HCT116 (cell line): Measurements from ENCODE around the gene CAP2. TPM values are rescaled to one million over a fixed set of nuclear protein-coding genes. Genes with fewer than 3 reads are reported as not detected.

Experiments
- ATAC-seq: fragments of 200-7000 bp; cut with Tn5 transposase; 2 replicates; pipeline ENCODE4 v1.9.1; 2020; ENCODE audit warnings: mild to moderate bottlenecking, moderate library complexity
- Bru-seq: library from RNA; stranded (reverse); fragments of 400-500 nt; gene quantifications from one replicate; lab custom pipeline; 2021; lab: Mats Ljungman, UMichigan
- BruChase-seq, 2 experiments: library from RNA; stranded (reverse); fragments of 400-500 nt; gene quantifications; one replicate each; lab custom pipeline; 2021; lab: Mats Ljungman, UMichigan
- BruUV-seq: library from RNA; stranded (reverse); fragments of 400-500 nt; replicated peaks from 2 replicates; lab custom pipeline; 2021; lab: Mats Ljungman, UMichigan
- CTCF ChIA-PET: fragments of 300-600 bp; sonication (Branson Sonifier 250); formaldehyde crosslinking; loops from one replicate; lab custom pipeline; 2021; ENCODE audit warnings: antibody characterized with exemption; lab: Charles Lee
- POLR2A ChIA-PET: fragments of 300-600, 350-600 bp; sonication (Branson Sonifier 250); formaldehyde crosslinking; loops from one replicate; lab custom pipeline; 2021; ENCODE audit warnings: antibody characterized with exemption; lab: Charles Lee
- RAD21 ChIA-PET, 2 experiments: fragments of 300-600 bp; sonication (Branson Sonifier 250); formaldehyde crosslinking; loops; one replicate each; lab custom pipeline; 2023; ENCODE audit warnings: low total read pairs in 2 of 2; ENCODE audit not compliant: uncharacterized antibody in 2 of 2, unreplicated experiment in 2 of 2, low non-redundant PET in 1 of 2; lab: Charles Lee
- DNase-seq: peaks from one replicate; pipeline ENCODE4 v3.0.0-alpha.2; 2010; ENCODE audit warnings: low read depth, low spot score
- H2AFZ ChIP-seq: fragments of 200-600 bp; shearing (Covaris generic), sonication (generic); 2 replicates; pipeline ENCODE4 v1.6.1; 2017; ENCODE audit warnings: low read depth, mixed run types, mixed read lengths, antibody characterized with exemption, low read length; ENCODE audit not compliant: poor library complexity, severe bottlenecking
- H3K27ac ChIP-seq: 2 replicates; pipeline ENCODE4 v1.5.1; 2012; ENCODE audit warnings: low read depth, low read length
- H3K27me3 ChIP-seq: fragments of 200-600 bp; sonication (generic); 2 replicates; pipeline ENCODE4 v1.6.1; 2016; ENCODE audit warnings: mixed run types, low read length, mixed read lengths; ENCODE audit not compliant: insufficient read depth
- H3K36me3 ChIP-seq, 2 experiments: fragments of 200-500 bp in 1 of 2; fragments of 200-600 bp in 1 of 2; sonication (Bioruptor generic) in 1 of 2; sonication (generic) in 1 of 2; 2 replicates each; pipeline versions ENCODE4 v1.5.1 to v1.6.1; 2014 to 2016; ENCODE audit warnings: low read length in 2 of 2, inconsistent platforms in 1 of 2, mixed read lengths in 1 of 2, mixed run types in 1 of 2; ENCODE audit not compliant: insufficient read depth in 2 of 2, control insufficient read depth in 1 of 2
- H3K4me1 ChIP-seq, 2 experiments: fragments of 200-600 bp in 1 of 2; sonication (generic) in 1 of 2; 2 replicates each; pipeline versions ENCODE4 v1.5.1 to v1.6.1; 2012 to 2017; ENCODE audit warnings: low read length in 2 of 2, inconsistent platforms in 1 of 2, mild to moderate bottlenecking in 1 of 2, mixed read lengths in 1 of 2, mixed run types in 1 of 2, moderate library complexity in 1 of 2; ENCODE audit not compliant: insufficient read depth in 2 of 2, control insufficient read depth in 1 of 2
- H3K4me2 ChIP-seq: fragments of 200-600 bp; sonication (generic); 2 replicates; pipeline ENCODE4 v1.6.1; 2017; ENCODE audit warnings: mixed run types, low read length, mixed read lengths
- H3K4me3 ChIP-seq, 2 experiments: fragments of 200-600 bp in 1 of 2; sonication (generic) in 1 of 2; replicated peaks in 1 of 2; 2 replicates each; pipeline ENCODE4 v1.5.1; 2011 to 2016; ENCODE audit warnings: low read length in 2 of 2, control low read depth in 1 of 2, low read depth in 1 of 2, mild to moderate bottlenecking in 1 of 2, mixed read lengths in 1 of 2, mixed run types in 1 of 2
- H3K79me2 ChIP-seq: fragments of 200-600 bp; sonication (generic); 2 replicates; pipeline ENCODE4 v1.6.1; 2017; ENCODE audit warnings: mild to moderate bottlenecking, mixed run types, low read length, moderate library complexity, mixed read lengths; ENCODE audit not compliant: insufficient read depth
- H3K9ac ChIP-seq: fragments of 200-600 bp; sonication (generic); 2 replicates; pipeline ENCODE4 v1.6.1; 2016; ENCODE audit warnings: low read length, mixed read lengths
- H3K9me2 ChIP-seq: fragments of 200-600 bp; sonication (generic), shearing (Covaris generic); 2 replicates; pipeline ENCODE4 v1.6.1; 2017; ENCODE audit warnings: mixed run types, mild to moderate bottlenecking, moderate library complexity; ENCODE audit not compliant: insufficient read depth
- H3K9me3 ChIP-seq, 2 experiments: fragments of 200-500 bp in 1 of 2; fragments of 200-600 bp in 1 of 2; sonication (Bioruptor generic) in 1 of 2; sonication (generic) in 1 of 2; 2 replicates each; pipeline ENCODE4 v1.6.1; 2014 to 2017; ENCODE audit warnings: low read length in 2 of 2, mixed read lengths in 2 of 2, inconsistent platforms in 1 of 2, low read depth in 1 of 2, mild to moderate bottlenecking in 1 of 2, mixed run types in 1 of 2, moderate library complexity in 1 of 2; ENCODE audit not compliant: control insufficient read depth in 1 of 2, insufficient read depth in 1 of 2
- H4K20me1 ChIP-seq: fragments of 200-600 bp; sonication (generic), shearing (Covaris generic); 2 replicates; pipeline ENCODE4 v1.6.1; 2017; ENCODE audit warnings: mixed run types, mild to moderate bottlenecking, moderate library complexity; ENCODE audit not compliant: insufficient read depth
- ATF3 ChIP-seq: IDR thresholded peaks from 2 replicates; pipeline ENCODE4 v1.6.1; 2012
- CEBPB ChIP-seq: IDR thresholded peaks from 2 replicates; pipeline ENCODE4 v1.6.1; 2012; ENCODE audit warnings: low read depth
- CTCF ChIP-seq, 3 experiments: fragments of 200-600 bp in 1 of 3; sonication (generic) in 1 of 3; IDR thresholded peaks in 2 of 3; conservative IDR thresholded peaks in 1 of 3; 2 replicates each; pipeline ENCODE4 v1.5.1; 2012 to 2017; ENCODE audit warnings: low read depth in 2 of 3, low read length in 2 of 3, antibody characterized with exemption in 1 of 3, borderline replicate concordance in 1 of 3, control low read depth in 1 of 3, mild to moderate bottlenecking in 1 of 3, mixed read lengths in 1 of 3, mixed run types in 1 of 3, moderate library complexity in 1 of 3; ENCODE audit not compliant: insufficient read depth in 1 of 3
- EZH2 ChIP-seq: fragments of 200-600 bp; sonication (generic); IDR thresholded peaks from 2 replicates; pipeline ENCODE4 v1.6.1; 2017; ENCODE audit warnings: antibody characterized with exemption, mixed run types
- EZH2phosphoT487 ChIP-seq: fragments of 200-600 bp; IDR thresholded peaks from 2 replicates; pipeline ENCODE4 v1.6.1; 2018; ENCODE audit warnings: antibody characterized with exemption, borderline replicate concordance
- FOSL1 ChIP-seq: IDR thresholded peaks from 2 replicates; pipeline ENCODE4 v1.6.1; 2012; ENCODE audit warnings: low read depth
- JUND ChIP-seq: IDR thresholded peaks from 2 replicates; pipeline ENCODE4 v1.6.1; 2012
- POLR2A ChIP-seq: IDR thresholded peaks from 2 replicates; pipeline ENCODE4 v1.7.0; 2011; ENCODE audit warnings: borderline replicate concordance; ENCODE audit not compliant: insufficient read depth, insufficient read length; ENCODE audit errors: extremely low read depth
- POLR2AphosphoS5 ChIP-seq: IDR thresholded peaks from 2 replicates; pipeline ENCODE4 v1.6.1; 2011; ENCODE audit warnings: mild to moderate bottlenecking, low read depth, low read length, moderate library complexity
- RAD21 ChIP-seq: IDR thresholded peaks from 2 replicates; pipeline ENCODE4 v1.6.1; 2012; ENCODE audit warnings: low read depth, mild to moderate bottlenecking
- REST ChIP-seq: IDR thresholded peaks from 2 replicates; pipeline ENCODE4 v1.6.1; 2012; ENCODE audit warnings: low read depth
- SIN3A ChIP-seq: IDR thresholded peaks from 2 replicates; pipeline ENCODE4 v1.6.1; 2012; ENCODE audit warnings: low read depth
- SP1 ChIP-seq: IDR thresholded peaks from 2 replicates; pipeline ENCODE4 v1.6.1; 2012; ENCODE audit warnings: low read depth
- SRF ChIP-seq: IDR thresholded peaks from 2 replicates; pipeline ENCODE4 v1.6.1; 2012; ENCODE audit warnings: low read depth
- YY1 ChIP-seq: IDR thresholded peaks from 2 replicates; pipeline ENCODE4 v1.6.1; 2011; ENCODE audit warnings: low read length, low read depth, moderate library complexity, mild to moderate bottlenecking; ENCODE audit not compliant: insufficient replicate concordance; ENCODE audit errors: extremely low read depth
- ZBTB33 ChIP-seq: IDR thresholded peaks from 2 replicates; pipeline ENCODE4 v1.6.1; 2011; ENCODE audit warnings: mild to moderate bottlenecking, low read length, moderate library complexity; ENCODE audit not compliant: insufficient replicate concordance; ENCODE audit errors: extremely low read depth
- ZFX ChIP-seq: fragments of 450-650 bp; IDR thresholded peaks from 2 replicates; pipeline ENCODE4 v1.6.1; 2017
- intact Hi-C: fragments of 100-400 bp; cut with micrococcal nuclease; formaldehyde crosslinking; loops from 2 replicates; pipeline ENCODE4 v1.10.0; 2022
- long read RNA-seq: library from polyadenylated mRNA; unstranded; transcript quantifications from one replicate; pipeline ENCODE4 v2.0.0, GENCODE V29; 2021; ENCODE audit not compliant: unreplicated experiment
- polyA plus RNA-seq: library from polyadenylated mRNA; unstranded; fragments of >200 nt; gene quantifications from 2 replicates; pipeline ENCODE4 v1.2.1, GENCODE V29; 2012; ENCODE audit warnings: missing spikeins
- total RNA-seq: library from RNA; stranded (reverse); gene quantifications from one replicate; pipeline ENCODE4 v1.2.1, GENCODE V29; 2021; ENCODE audit not compliant: unreplicated experiment

Gene CAP2
- total RNA-seq = 3.8 TPM
- polyA plus RNA-seq = 1.5 and 1.9 TPM in 2 replicates
- percentile 56 among the genes with signal in this experiment for Bru-seq, nascent RNA
- percentile 45 among the genes with signal in this experiment for BruChase-seq, experiment 1, labeled RNA remaining after a 6-hour chase
- BruChase-seq, experiment 2, labeled RNA remaining after a 2-hour chase = percentile 49 among the genes with signal in this experiment
- long read RNA-seq, partial matches to known transcripts = 0 of 8 reads
- long read RNA-seq, other reads (novel, unspliced or antisense) = 4 of 8 reads

GRCh38 chr6:17392978-17393891 lies at the start of gene CAP2:
TSS of gene CAP2 (plus strand) at chr6:17393595. CDS start at chr6:17421556, 27,961 bp downstream.
- Histone ChIP-seq H3K79me2 (peaks cover 12% of the 10 kb centered on the region), H3K9ac (peak within 1 kb of the TSS; percentile 67), H2AFZ (peak within 1 kb of the TSS; percentile 75), H3K27ac (peak within 1 kb of the TSS; percentile 73), H3K36me3 (no peaks in the 10 kb centered on the region), H3K27me3 (no peaks in the 10 kb centered on the region), H3K4me3 (peak within 1 kb of the TSS; percentile 55 to 76), H3K4me2 (peak within 1 kb of the TSS; percentile 94), H3K9me3 (no peaks in the 10 kb centered on the region), H4K20me1 (no peaks in the 10 kb centered on the region), H3K9me2 (no peaks in the 10 kb centered on the region), H3K4me1 (peaks cover 14 to 18% of the 10 kb centered on the region in 2 experiments)
- BruUV-seq = no TSS peak
- ChIA-PET CTCF (no interaction called here), RAD21 (interaction anchor here (0.7 kb wide), 2 partner anchors 10 to 112 kb away, joined by 3 to 5 read pairs; no protein-coding TSS in a partner anchor), POLR2A (interaction anchor here (0.6 to 0.7 kb wide), 2 partner anchors 61 to 146 kb away, joined by 3 read pairs; no protein-coding TSS in a partner anchor)
- intact Hi-C loops = no loop called here
- ATAC-seq (peak; percentile 86), DNase-seq (no peak)
- TF ChIP-seq JUND (no peak), YY1 (no peak), POLR2AphosphoS5 (peak; percentile 50), SP1 (no peak), POLR2A (peak; percentile 28), ZFX (no peak), SRF (peak; percentile 68), EZH2 (no peak), REST (no peak), EZH2phosphoT487 (no peak), ZBTB33 (no peak), FOSL1 (no peak), SIN3A (no peak), RAD21 (no peak), ATF3 (no peak), CEBPB (no peak), CTCF (IDR thresholded peaks at IDR 0.05 in 2 of 3, conservative IDR thresholded peaks at IDR 0.05 in 1 of 3; ENCODE audit: borderline replicate concordance in 1 of 3, insufficient read depth in 1 of 3, low read depth in 2 of 3, low read length in 2 of 3) (no peak)
